Parathyroid adenoma (tissue), 2 donors: ENCODE data around the gene PLCD1.

Experiments used
- H2AFZ ChIP-seq: fragments of 300-600 bp; sonication (generic); one replicate; pipeline ENCODE4 v1.7.0; 2017; ENCODE audit warnings: antibody characterized with exemption, mild to moderate bottlenecking
- H3K27ac ChIP-seq: fragments of 300-600 bp; sonication (generic); one replicate; pipeline ENCODE4 v1.7.0; 2017
- H3K27me3 ChIP-seq: fragments of 300-600 bp; sonication (generic); one replicate; pipeline ENCODE4 v1.7.0; 2017; ENCODE audit warnings: low read length; ENCODE audit not compliant: control insufficient read depth, insufficient read depth
- H3K36me3 ChIP-seq: fragments of 300-600 bp; sonication (generic); one replicate; pipeline ENCODE4 v1.7.0; 2017; ENCODE audit warnings: low read length; ENCODE audit not compliant: control insufficient read depth, insufficient read depth
- H3K4me1 ChIP-seq: fragments of 300-600 bp; sonication (generic); one replicate; pipeline ENCODE4 v1.7.0; 2017; ENCODE audit warnings: control low read depth
- H3K4me2 ChIP-seq: fragments of 300-600 bp; sonication (generic); one replicate; pipeline ENCODE4 v1.7.0; 2017; ENCODE audit warnings: low read length
- H3K4me3 ChIP-seq: fragments of 300-600 bp; sonication (generic); one replicate; pipeline ENCODE4 v1.7.0; 2017; ENCODE audit warnings: low read depth, low read length
- H3K79me2 ChIP-seq: fragments of 300-600 bp; sonication (generic); one replicate; pipeline ENCODE4 v1.7.0; 2017; ENCODE audit warnings: control low read depth
- H3K9ac ChIP-seq: fragments of 300-600 bp; sonication (generic); one replicate; pipeline ENCODE4 v1.7.0; 2017; ENCODE audit warnings: mild to moderate bottlenecking
- H3K9me3 ChIP-seq: fragments of 300-600 bp; sonication (generic); one replicate; pipeline ENCODE4 v1.7.0; 2017; ENCODE audit warnings: low read length; ENCODE audit not compliant: control insufficient read depth
- TF ChIP-seq, protein P1 (sequence below): fragments of 300-600 bp; sonication (generic); IDR thresholded peaks from one replicate; pipeline ENCODE4 v1.7.0; 2017; ENCODE audit warnings: antibody characterized with exemption, mild to moderate bottlenecking
- donor health status: primary hyperparathyroidism.

The PLCD1 gene

GRCh38 chr3:38016410-38016809 lies 13.0 kb downstream of the PLCD1 start:
- Histone ChIP-seq H3K4me1 (no peaks in the 10 kb centered on the region), H3K36me3 (no peaks in the 10 kb centered on the region), H2AFZ (no peak overlapping the region), H3K27ac (no peak overlapping the region), H3K4me2 (no peak overlapping the region), H3K4me3 (no peak overlapping the region), H3K9ac (no peak overlapping the region), H3K79me2 (no peaks in the 10 kb centered on the region), H3K27me3 (no peaks in the 10 kb centered on the region), H3K9me3 (no peaks in the 10 kb centered on the region)
- TF ChIP-seq, protein P1, sequence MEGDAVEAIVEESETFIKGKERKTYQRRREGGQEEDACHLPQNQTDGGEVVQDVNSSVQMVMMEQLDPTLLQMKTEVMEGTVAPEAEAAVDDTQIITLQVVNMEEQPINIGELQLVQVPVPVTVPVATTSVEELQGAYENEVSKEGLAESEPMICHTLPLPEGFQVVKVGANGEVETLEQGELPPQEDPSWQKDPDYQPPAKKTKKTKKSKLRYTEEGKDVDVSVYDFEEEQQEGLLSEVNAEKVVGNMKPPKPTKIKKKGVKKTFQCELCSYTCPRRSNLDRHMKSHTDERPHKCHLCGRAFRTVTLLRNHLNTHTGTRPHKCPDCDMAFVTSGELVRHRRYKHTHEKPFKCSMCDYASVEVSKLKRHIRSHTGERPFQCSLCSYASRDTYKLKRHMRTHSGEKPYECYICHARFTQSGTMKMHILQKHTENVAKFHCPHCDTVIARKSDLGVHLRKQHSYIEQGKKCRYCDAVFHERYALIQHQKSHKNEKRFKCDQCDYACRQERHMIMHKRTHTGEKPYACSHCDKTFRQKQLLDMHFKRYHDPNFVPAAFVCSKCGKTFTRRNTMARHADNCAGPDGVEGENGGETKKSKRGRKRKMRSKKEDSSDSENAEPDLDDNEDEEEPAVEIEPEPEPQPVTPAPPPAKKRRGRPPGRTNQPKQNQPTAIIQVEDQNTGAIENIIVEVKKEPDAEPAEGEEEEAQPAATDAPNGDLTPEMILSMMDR: no peak

DNA sequence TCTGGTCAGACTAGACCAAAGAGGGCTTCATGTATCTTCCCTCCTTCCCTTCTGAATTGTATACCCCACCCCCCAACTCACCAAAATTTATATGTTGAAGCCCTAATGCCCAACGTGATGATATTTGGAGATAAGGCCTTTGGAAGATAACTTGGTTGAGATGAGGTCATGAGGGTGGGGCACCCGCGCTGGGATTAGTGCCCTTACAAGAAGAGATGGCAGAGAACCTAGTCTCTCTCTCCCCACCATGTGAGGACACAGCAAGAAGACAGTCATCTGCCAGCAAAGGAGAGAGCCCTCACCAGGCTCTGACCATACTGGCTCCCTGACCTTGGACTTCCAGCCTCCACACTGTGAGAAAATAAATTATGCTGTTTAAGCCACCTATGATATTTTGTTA lies 13.5 kb downstream of the PLCD1 start:
- no peaks in the 10 kb centered on the region for H3K9me3 ChIP-seq
- no peak overlapping the region for H3K4me3 ChIP-seq
- TF ChIP-seq, protein P1: no peak
- no peak overlapping the region for H3K9ac ChIP-seq
- no peak overlapping the region for H3K27ac ChIP-seq
- H3K79me2 ChIP-seq: no peaks in the 10 kb centered on the region
- H2AFZ ChIP-seq: no peak overlapping the region
- no peaks in the 10 kb centered on the region for H3K27me3 ChIP-seq
- H3K4me2 ChIP-seq: no peak overlapping the region
- H3K4me1 ChIP-seq: no peaks in the 10 kb centered on the region
- H3K36me3 ChIP-seq: no peaks in the 10 kb centered on the region

DNA sequence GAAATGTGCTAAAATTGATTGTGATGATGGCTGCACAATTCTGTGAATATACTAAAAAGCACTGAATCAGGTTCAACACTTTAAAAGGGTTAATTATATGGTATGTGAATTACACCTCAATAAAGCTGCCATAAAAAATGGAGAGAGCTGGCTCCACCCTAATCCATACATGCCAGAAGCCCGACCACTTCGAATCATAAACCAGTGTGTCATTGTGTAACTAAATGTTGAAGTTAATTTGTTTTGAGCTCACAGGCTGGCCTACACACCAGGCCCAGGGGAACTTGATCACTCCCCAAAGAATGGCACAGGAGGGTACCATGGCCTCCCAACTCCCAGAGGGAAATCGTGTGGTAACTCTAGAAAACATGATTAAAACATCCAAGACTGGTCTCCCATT lies 14.0 kb downstream of the PLCD1 start:
- Histone ChIP-seq H3K27ac (no peak overlapping the region), H3K36me3 (no peaks in the 10 kb centered on the region), H3K4me2 (no peak overlapping the region), H3K27me3 (no peaks in the 10 kb centered on the region), H3K9me3 (no peaks in the 10 kb centered on the region), H3K4me3 (no peak overlapping the region), H3K79me2 (no peaks in the 10 kb centered on the region), H3K4me1 (no peaks in the 10 kb centered on the region), H2AFZ (no peak overlapping the region), H3K9ac (no peak overlapping the region)
- TF ChIP-seq, protein P1: no peak

- Histone ChIP-seq H3K9ac (no peak overlapping the region), H3K27me3 (no peaks in the 10 kb centered on the region), H3K9me3 (no peaks in the 10 kb centered on the region), H3K79me2 (no peaks in the 10 kb centered on the region), H3K36me3 (no peaks in the 10 kb centered on the region), H3K27ac (no peak overlapping the region), H2AFZ (no peak overlapping the region), H3K4me1 (no peaks in the 10 kb centered on the region), H3K4me2 (no peak overlapping the region), H3K4me3 (no peak overlapping the region)
- TF ChIP-seq, protein P1: no peak
Observed at GRCh38 chr3:38011111-38011510, 18.3 kb downstream of the PLCD1 start.

DNA sequence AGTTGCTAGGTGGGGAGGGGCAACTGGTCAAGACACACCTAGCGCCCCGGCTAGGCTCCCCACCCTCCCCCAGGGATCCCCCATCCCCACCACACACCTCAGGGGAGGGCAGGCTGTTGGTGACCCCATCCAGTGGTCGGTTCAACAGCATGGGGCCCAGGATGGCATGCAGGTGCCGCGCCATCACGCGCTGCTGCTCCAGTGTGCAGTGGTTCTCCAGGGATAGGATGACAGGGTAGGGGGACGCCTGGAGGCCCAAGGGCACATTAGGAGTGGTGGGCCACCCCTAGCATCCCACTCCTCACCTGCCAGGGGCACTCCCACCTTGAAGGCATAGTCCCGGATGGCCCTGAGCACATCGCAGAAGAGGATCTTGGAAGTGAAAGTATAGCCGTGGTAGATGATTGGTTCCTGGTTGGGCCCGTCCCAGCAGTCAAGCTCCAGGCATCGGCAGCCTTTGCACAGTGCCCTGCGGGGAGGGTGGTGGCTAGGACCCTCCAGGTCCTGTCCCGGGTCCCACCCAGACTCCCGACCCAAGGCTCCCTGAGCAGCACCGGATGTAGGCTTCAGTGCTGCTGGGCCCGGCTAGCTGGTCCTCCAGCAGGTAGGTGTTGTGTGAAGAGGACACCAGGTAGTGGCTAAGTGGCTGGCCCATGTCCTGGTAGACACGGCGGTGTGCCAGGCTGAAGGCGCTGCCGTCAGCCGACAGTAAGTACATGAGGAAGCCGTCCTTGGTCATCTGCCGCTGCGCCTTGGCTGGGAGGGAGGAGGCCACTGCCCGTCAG lies 19.4 kb downstream of the PLCD1 start:
- H3K27ac ChIP-seq: no peak overlapping the region
- no peaks in the 10 kb centered on the region for H3K4me1 ChIP-seq
- no peak overlapping the region for H3K9ac ChIP-seq
- no peak overlapping the region for H3K4me3 ChIP-seq
- H3K9me3 ChIP-seq: no peaks in the 10 kb centered on the region
- no peaks in the 10 kb centered on the region for H3K36me3 ChIP-seq
- TF ChIP-seq, protein P1: no peak
- no peak overlapping the region for H2AFZ ChIP-seq
- H3K27me3 ChIP-seq: no peaks in the 10 kb centered on the region
- H3K4me2 ChIP-seq: no peak overlapping the region
- H3K79me2 ChIP-seq: no peaks in the 10 kb centered on the region
